ENCODE measurements around the gene LRFN4. TPM values are rescaled to one million over a fixed set of nuclear protein-coding genes. Genes with fewer than 3 reads are reported as not detected.

The LRFN4 gene
- total RNA-seq, 1 donor from 2014 or later, result 13.5 TPM

DNA sequence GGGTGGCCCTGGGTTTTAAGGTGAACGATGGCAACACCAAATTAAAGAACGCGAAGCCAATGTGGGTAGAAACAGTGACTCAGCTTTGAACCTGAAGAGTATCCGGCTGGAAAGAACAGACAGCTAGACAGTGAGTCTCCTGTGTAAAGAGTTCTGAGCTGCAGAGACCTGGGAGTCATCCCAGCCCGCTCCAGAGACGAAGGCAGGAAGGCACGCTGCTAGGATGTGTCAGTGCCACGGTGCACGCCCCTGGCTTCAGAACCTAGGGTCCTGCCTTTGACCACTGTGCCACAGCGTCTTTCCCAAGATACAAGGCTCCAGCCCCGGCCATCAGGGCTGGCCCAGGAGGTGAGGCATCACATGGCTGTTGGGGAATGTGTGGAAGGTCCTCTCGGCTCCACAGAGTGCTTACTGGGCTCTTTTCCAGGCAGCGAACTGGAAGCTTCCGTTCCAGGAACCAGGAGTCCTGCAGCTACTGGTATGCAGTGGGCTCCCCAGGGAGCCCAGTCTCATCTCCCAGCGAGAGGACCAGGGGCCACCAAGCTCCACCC lies 29.9 kb downstream of the LRFN4 start:
- H3K4me1 ChIP-seq, result peaks cover 17% of the 10 kb centered on the region
- no peaks in the 10 kb centered on the region for H3K27me3 ChIP-seq (ENCODE audit: low read depth)
- no peaks in the 10 kb centered on the region for H3K9me3 ChIP-seq (replicated peaks)
- peak; percentile 54 for DNase-seq
- intact Hi-C loops (cut with micrococcal nuclease), result no loop called here
- TF ChIP-seq, protein P1, sequence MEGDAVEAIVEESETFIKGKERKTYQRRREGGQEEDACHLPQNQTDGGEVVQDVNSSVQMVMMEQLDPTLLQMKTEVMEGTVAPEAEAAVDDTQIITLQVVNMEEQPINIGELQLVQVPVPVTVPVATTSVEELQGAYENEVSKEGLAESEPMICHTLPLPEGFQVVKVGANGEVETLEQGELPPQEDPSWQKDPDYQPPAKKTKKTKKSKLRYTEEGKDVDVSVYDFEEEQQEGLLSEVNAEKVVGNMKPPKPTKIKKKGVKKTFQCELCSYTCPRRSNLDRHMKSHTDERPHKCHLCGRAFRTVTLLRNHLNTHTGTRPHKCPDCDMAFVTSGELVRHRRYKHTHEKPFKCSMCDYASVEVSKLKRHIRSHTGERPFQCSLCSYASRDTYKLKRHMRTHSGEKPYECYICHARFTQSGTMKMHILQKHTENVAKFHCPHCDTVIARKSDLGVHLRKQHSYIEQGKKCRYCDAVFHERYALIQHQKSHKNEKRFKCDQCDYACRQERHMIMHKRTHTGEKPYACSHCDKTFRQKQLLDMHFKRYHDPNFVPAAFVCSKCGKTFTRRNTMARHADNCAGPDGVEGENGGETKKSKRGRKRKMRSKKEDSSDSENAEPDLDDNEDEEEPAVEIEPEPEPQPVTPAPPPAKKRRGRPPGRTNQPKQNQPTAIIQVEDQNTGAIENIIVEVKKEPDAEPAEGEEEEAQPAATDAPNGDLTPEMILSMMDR (IDR thresholded peaks at IDR 0.05; ENCODE audit: borderline replicate concordance), result no peak
- no peak overlapping the region for H3K4me3 ChIP-seq
- H3K27ac ChIP-seq (replicated peaks), result peak overlapping the region; percentile 48
- H3K36me3 ChIP-seq, result no peaks in the 10 kb centered on the region

DNA sequence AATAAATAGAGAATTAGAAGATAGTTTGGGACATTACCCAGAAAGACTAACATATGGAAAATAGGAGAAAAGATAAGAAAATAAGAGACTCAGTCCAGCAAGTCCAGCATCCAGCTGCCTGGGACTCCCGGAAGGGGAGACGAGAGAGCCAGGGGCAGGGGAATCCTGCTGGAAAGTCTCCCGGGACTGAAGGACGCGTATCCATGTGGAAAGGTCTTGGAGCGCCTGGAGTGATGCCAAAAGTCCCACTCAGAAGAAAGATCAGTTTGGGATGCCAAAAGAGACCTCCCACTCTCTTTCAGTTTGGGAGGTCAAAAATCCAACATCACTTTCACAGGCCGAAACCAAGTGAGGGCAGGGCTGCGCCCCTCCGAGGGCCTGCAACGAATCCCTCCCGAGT lies 30.7 kb downstream of the LRFN4 start:
- Histone ChIP-seq H3K27ac (replicated peaks) (peak overlapping the region; percentile 48), H3K9me3 (replicated peaks) (no peaks in the 10 kb centered on the region), H3K4me1 (peaks cover 22% of the 10 kb centered on the region), H3K36me3 (no peaks in the 10 kb centered on the region), H3K4me3 (no peak overlapping the region), H3K27me3 (ENCODE audit: low read depth) (no peaks in the 10 kb centered on the region)
- TF ChIP-seq, protein P1 (IDR thresholded peaks at IDR 0.05; ENCODE audit: borderline replicate concordance), result no peak
- no peak for DNase-seq
- intact Hi-C loops (cut with micrococcal nuclease), result no loop called here

DNA sequence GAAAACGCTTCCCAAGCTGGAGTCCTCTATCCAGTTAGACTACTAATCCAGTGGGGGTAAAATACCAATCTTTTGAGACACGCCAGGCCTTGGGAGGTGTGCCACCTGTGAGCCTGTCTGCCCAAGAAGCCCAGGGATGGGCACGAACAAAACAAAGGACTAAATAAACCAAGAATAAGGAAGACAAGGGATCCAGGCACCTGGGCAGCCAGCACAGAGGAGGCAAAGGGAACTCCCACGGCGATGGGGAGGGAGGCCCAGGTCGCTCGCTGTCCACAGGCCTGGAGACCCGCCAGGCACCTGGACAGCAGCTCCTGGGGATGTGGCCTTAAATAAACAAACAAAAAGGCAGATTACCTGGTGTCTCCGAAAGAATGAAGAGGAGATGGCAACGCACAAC lies 31.4 kb downstream of the LRFN4 start:
- DNase-seq, result no peak
- TF ChIP-seq, protein P1 (IDR thresholded peaks at IDR 0.05; ENCODE audit: borderline replicate concordance), result no peak
- Histone ChIP-seq H3K9me3 (replicated peaks) (no peaks in the 10 kb centered on the region), H3K4me3 (no peak overlapping the region), H3K4me1 (peaks cover 18% of the 10 kb centered on the region), H3K27me3 (ENCODE audit: low read depth) (no peaks in the 10 kb centered on the region), H3K27ac (replicated peaks) (no peak overlapping the region), H3K36me3 (no peaks in the 10 kb centered on the region)
- intact Hi-C loops (cut with micrococcal nuclease), result no loop called here

DNA sequence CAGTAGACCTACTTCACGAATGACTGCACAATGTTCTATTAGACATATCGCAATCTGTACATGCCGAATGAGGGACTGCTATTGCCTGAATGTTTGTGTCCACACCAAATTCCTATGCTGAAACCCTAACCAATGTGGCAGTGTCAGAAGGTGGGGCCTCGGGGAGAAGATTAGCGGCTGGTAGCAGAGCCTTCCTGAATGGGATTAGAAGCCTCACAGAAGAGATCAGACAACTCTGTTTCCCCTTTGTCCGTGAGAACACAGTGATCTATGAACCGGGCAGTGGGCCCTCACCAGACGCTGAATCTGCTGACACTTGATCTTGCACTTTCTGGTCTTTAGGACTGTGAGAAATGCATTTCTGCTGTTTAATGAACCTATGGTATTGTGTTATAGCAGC lies 33.1 kb downstream of the LRFN4 start:
- no peak overlapping the region for H3K27ac ChIP-seq (replicated peaks)
- no peaks in the 10 kb centered on the region for H3K36me3 ChIP-seq
- intact Hi-C loops (cut with micrococcal nuclease), result no loop called here
- TF ChIP-seq, protein P1 (IDR thresholded peaks at IDR 0.05; ENCODE audit: borderline replicate concordance), result no peak
- DNase-seq, result no peak
- H3K4me3 ChIP-seq, result no peak overlapping the region
- H3K27me3 ChIP-seq (ENCODE audit: low read depth), result no peaks in the 10 kb centered on the region
- H3K4me1 ChIP-seq, result peaks cover 18% of the 10 kb centered on the region
- H3K9me3 ChIP-seq (replicated peaks), result no peaks in the 10 kb centered on the region

DNA sequence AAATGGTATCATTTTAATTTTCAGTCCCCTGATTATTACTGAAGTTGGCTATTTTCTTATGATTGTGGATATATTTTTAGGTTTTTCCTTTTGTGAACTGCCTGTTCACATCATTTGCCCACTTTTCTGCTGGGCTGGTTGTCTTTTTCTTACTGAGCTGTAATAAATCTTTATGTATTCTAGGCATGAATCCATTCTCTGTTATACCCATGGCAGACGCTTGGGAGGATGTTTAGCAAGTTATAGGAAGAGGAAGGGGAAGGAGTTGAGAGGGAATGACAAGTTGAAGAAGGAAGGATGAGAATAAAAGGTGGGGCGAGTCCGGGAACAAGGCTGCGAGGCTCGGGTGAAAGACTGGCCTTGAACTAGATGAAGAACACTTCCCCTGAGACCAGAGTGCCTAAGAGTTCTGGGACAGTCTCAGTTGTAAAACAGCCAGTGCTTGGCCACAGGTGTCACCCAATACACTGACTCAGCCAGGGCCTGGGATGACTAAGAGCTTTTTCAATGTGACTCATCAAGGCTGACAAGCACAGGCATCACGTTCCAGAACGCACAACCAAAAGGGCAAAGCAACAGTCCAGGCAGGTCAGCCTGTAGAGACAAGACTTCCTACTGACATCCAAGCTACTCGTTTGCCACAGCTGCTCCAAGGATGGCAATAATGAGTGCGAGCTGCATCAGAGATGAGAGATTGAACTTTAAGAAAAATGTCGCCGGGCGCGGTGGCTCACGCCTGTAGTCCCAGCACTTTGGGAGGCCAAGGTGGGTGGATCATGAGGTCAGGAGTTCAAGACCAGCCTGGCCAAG lies 35.2 kb downstream of the LRFN4 start:
- Histone ChIP-seq H3K36me3 (no peaks in the 10 kb centered on the region), H3K4me3 (no peak overlapping the region), H3K27me3 (ENCODE audit: low read depth) (no peaks in the 10 kb centered on the region), H3K9me3 (replicated peaks) (no peaks in the 10 kb centered on the region), H3K4me1 (peaks cover 8% of the 10 kb centered on the region), H3K27ac (replicated peaks) (no peak overlapping the region)
- DNase-seq, result no peak
- TF ChIP-seq, protein P1 (IDR thresholded peaks at IDR 0.05; ENCODE audit: borderline replicate concordance), result no peak
- intact Hi-C loops (cut with micrococcal nuclease), result no loop called here

Measured in left ventricle myocardium inferior (tissue), 1 donor.